ENCODE results near the gene SLC34A2.

Gene SLC34A2

DNA sequence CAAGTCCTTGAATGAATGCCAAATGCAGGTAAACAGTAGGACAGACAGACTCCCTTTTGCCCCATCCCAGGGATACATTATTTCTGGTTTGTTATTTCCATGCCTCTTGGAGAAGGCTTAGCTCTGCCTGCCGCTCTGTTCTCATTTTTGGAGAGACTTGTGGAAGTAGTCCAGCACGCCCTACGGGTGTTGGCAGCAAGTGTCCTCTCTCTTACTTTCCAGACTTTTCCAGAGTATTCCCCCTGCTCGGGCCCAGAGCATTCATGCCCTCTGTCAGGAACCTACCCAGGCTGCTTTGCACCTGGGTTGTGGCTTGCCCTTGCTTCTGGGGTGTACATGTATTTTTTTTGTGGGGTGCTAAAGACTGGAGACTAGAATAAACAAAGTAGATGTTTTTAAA, 15.3 kb downstream of the SLC34A2 start:
- in situ Hi-C loops (cut with HindIII; ENCODE audit: low sequenced_read_pairs) = no loop called here
- TF ChIP-seq, protein P1, sequence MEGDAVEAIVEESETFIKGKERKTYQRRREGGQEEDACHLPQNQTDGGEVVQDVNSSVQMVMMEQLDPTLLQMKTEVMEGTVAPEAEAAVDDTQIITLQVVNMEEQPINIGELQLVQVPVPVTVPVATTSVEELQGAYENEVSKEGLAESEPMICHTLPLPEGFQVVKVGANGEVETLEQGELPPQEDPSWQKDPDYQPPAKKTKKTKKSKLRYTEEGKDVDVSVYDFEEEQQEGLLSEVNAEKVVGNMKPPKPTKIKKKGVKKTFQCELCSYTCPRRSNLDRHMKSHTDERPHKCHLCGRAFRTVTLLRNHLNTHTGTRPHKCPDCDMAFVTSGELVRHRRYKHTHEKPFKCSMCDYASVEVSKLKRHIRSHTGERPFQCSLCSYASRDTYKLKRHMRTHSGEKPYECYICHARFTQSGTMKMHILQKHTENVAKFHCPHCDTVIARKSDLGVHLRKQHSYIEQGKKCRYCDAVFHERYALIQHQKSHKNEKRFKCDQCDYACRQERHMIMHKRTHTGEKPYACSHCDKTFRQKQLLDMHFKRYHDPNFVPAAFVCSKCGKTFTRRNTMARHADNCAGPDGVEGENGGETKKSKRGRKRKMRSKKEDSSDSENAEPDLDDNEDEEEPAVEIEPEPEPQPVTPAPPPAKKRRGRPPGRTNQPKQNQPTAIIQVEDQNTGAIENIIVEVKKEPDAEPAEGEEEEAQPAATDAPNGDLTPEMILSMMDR (IDR thresholded peaks at IDR 0.05; ENCODE audit: low read depth, low read length, missing control alignments) = no peak
- H3K4me3 ChIP-seq (ENCODE audit: low read depth, low read length) = no peak overlapping the region
- no peak for DNase-seq (ENCODE audit: low read depth)

DNA sequence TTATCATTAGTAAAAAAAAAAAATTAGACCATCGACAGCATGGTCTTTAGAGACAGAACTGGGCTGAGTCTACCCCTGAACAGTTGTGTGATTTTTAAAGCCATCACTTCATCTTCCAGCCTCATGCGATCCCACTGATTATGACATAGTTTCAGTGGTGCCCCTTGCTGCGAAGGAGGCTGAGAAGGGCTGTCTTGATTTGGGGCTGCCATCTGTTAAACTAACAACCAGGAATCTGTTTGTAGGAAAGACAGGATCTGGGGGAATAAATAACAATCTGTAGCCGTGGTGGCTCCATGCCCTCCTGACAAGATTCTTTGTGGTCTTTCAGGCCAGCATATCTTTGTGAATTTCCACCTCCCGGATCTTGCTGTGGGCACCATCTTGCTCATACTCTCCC, 17.1 kb downstream of the SLC34A2 start:
- in situ Hi-C loops (cut with HindIII; ENCODE audit: low sequenced_read_pairs) = no loop called here
- H3K4me3 ChIP-seq (ENCODE audit: low read depth, low read length) = no peak overlapping the region
- TF ChIP-seq, protein P1 (IDR thresholded peaks at IDR 0.05; ENCODE audit: low read depth, low read length, missing control alignments) = no peak
- no peak for DNase-seq (ENCODE audit: low read depth)

DNA sequence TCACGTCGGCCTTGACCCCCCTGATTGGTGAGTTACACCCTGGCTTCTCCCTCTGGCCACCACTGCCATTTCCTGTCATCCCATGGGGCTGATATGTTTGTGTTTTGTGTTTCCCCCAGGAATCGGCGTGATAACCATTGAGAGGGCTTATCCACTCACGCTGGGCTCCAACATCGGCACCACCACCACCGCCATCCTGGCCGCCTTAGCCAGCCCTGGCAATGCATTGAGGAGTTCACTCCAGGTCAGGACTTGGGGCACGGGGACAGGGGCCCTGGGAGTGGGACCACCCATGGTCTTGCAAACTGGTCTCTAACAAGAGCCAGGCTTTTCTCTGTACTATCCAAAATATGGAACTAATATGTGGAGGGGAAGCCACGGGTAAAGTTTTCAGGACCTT, 18.7 kb downstream of the SLC34A2 start:
- DNase-seq (ENCODE audit: low read depth) = no peak
- H3K4me3 ChIP-seq (ENCODE audit: low read depth, low read length) = no peak overlapping the region
- TF ChIP-seq, protein P1 (IDR thresholded peaks at IDR 0.05; ENCODE audit: low read depth, low read length, missing control alignments) = no peak
- in situ Hi-C loops (cut with HindIII; ENCODE audit: low sequenced_read_pairs) = no loop called here

DNA sequence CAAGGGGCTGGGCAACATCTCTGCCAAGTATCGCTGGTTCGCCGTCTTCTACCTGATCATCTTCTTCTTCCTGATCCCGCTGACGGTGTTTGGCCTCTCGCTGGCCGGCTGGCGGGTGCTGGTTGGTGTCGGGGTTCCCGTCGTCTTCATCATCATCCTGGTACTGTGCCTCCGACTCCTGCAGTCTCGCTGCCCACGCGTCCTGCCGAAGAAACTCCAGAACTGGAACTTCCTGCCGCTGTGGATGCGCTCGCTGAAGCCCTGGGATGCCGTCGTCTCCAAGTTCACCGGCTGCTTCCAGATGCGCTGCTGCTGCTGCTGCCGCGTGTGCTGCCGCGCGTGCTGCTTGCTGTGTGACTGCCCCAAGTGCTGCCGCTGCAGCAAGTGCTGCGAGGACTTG, 20.6 kb downstream of the SLC34A2 start:
- H3K4me3 ChIP-seq (ENCODE audit: low read depth, low read length) = no peak overlapping the region
- TF ChIP-seq, protein P1 (IDR thresholded peaks at IDR 0.05; ENCODE audit: low read depth, low read length, missing control alignments) = no peak
- in situ Hi-C loops (cut with HindIII; ENCODE audit: low sequenced_read_pairs) = no loop called here
- DNase-seq (ENCODE audit: low read depth) = no peak

DNA sequence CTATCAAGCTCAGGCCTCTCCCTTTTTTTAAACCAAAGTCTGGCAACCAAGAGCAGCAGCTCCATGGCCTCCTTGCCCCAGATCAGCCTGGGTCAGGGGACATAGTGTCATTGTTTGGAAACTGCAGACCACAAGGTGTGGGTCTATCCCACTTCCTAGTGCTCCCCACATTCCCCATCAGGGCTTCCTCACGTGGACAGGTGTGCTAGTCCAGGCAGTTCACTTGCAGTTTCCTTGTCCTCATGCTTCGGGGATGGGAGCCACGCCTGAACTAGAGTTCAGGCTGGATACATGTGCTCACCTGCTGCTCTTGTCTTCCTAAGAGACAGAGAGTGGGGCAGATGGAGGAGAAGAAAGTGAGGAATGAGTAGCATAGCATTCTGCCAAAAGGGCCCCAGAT, 21.5 kb downstream of the SLC34A2 start:
- H3K4me3 ChIP-seq (ENCODE audit: low read depth, low read length) = no peak overlapping the region
- no peak for DNase-seq (ENCODE audit: low read depth)
- in situ Hi-C loops (cut with HindIII; ENCODE audit: low sequenced_read_pairs) = no loop called here
- TF ChIP-seq, protein P1 (IDR thresholded peaks at IDR 0.05; ENCODE audit: low read depth, low read length, missing control alignments) = no peak

DNA sequence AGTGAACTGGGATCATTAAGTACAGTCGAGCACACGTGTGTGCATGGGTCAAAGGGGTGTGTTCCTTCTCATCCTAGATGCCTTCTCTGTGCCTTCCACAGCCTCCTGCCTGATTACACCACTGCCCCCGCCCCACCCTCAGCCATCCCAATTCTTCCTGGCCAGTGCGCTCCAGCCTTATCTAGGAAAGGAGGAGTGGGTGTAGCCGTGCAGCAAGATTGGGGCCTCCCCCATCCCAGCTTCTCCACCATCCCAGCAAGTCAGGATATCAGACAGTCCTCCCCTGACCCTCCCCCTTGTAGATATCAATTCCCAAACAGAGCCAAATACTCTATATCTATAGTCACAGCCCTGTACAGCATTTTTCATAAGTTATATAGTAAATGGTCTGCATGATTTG, 22.3 kb downstream of the SLC34A2 start:
- H3K4me3 ChIP-seq (ENCODE audit: low read depth, low read length) = no peak overlapping the region
- DNase-seq (ENCODE audit: low read depth) = no peak
- in situ Hi-C loops (cut with HindIII; ENCODE audit: low sequenced_read_pairs) = no loop called here
- TF ChIP-seq, protein P1 (IDR thresholded peaks at IDR 0.05; ENCODE audit: low read depth, low read length, missing control alignments) = no peak

DNA sequence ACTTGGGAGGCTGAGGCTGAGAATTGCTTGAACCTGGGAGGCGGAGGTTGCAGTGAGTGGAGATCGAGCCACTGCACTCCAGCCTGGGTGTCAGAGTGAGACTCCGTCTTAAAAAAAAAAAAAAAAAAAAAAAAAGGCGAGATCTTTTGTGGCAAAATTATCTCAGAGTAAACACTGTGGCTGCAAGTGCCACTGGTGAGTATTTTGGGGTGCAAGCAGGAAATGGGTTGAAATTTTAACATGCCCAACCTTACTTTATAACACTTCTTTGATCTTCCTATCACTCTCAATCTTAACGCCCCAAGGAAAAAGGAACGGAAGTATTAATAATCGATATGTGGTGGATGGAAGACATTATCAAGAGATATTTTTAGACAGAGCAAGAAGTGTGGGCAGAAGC, 32.1 kb downstream of the SLC34A2 start:
- no peak overlapping the region for H3K4me3 ChIP-seq (ENCODE audit: low read depth, low read length)
- in situ Hi-C loops (cut with HindIII; ENCODE audit: low sequenced_read_pairs) = no loop called here
- TF ChIP-seq, protein P1 (IDR thresholded peaks at IDR 0.05; ENCODE audit: low read depth, low read length, missing control alignments) = no peak
- DNase-seq (ENCODE audit: low read depth) = no peak

Data from astrocyte of the cerebellum (primary cell).